SKM-1 (cell line): ENCODE results near the gene PIK3R3.
A peak's percentile ranks its signal among the peaks of the same experiment; 100 is the strongest.

ENCODE experiments used
- DNase-seq: peaks from one replicate; lab custom pipeline; 2025; ENCODE audit not compliant: unreplicated experiment; lab: John Stamatoyannopoulos, UW

PIK3R3 gene

DNA sequence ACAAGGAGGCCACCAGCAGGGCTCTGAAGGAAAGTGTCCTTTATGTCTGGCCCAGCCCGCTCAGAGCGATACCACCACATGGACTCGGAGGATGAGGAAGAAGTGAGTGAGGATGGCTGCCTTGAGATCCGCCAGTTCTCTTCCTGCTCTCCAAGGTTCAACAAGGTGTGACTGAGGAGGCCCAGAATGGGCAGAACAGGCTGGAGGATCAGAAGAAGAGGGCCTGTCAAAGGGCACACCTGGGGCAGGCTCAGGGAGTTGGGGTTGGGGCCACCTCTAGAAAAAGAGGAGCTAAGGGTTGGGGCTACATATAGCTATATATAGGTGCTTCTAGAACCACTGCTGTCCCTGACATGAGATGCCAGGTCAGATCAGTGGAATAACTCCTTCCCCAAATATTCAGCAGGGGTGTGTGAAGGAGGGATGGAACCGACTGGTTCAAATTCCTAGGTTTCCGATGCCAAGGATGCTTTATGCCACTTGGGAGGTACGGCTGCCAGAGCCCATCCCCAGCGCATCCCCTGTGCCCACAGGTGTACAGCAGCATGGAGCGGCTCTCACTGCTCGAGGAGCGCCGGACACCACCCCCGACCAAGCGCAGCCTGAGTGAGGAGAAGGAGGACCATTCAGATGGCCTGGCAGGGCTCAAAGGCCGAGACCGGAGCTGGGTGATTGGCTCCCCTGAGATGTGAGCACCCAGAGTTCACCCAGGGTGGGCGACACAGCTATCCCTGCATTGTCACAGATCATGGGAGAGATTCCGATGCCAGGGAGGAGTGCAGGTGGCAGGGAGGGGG is 102.2 kb downstream of the PIK3R3 start:
- DNase-seq, result no peak

- DNase-seq, result no peak
Measured at GRCh38 chr1:46027788-46028573, 104.4 kb downstream of the PIK3R3 start.

- DNase-seq, result no peak
Measured at GRCh38 chr1:46026531-46026930, 105.9 kb downstream of the PIK3R3 start.

GRCh38 chr1:46021046-46021996 is 111.1 kb downstream of the PIK3R3 start:
- no peak for DNase-seq

DNA sequence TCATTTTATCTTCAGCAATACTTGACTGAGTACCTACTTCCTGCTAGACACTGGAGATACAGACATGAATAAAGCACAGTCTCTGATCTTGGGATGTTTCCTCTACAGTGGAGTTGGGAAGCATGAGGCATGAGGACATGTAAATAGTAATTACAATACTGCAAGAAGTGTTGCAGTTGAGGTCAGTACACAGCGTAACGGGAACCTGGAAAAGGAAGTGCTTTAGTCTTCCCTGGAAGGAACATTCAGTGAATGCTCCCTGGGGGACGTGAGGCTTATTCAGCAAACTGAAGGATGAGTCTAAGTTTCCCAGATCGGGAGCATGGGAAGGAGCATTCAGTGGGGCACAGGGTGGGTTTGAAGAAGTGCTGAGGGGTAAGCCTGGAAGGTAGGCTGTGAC is 112.4 kb downstream of the PIK3R3 start:
- no peak for DNase-seq

GRCh38 chr1:46019348-46019747 is 113.1 kb downstream of the PIK3R3 start:
- no peak for DNase-seq

DNA sequence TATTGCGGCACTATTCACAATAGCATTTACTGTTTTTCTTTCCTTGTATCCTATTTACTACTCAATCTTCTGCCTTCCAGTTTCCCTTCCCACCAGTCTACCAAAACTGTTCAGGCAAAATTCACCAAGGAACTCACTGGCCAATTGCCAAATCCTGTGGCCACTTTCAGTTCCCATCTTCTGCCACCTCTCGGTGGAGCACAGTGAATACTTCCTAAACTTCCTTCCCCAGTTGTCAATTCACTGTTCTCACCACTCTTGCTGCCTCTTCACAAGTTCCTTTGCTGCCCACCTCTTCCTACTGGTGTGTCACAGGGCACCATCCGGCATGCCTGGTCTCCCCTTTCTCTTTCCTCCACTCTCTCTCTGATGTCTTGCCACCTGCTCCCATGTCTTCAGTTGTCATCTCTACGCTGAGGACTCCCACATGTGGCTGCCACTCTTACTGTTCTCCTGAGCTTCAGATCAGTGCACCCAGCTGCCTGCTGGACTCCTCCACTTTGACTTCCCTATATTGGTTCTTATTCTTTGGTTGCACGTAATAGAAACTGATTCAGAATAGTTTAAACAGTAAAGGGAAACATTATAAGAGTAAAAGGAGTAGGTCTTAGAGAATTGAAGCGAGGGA is 114.4 kb downstream of the PIK3R3 start:
- peak; percentile 35 for DNase-seq

GRCh38 chr1:46013581-46013980 is 118.8 kb downstream of the PIK3R3 start:
- no peak for DNase-seq

GRCh38 chr1:46012236-46012635 is 120.2 kb downstream of the PIK3R3 start:
- no peak for DNase-seq

DNA sequence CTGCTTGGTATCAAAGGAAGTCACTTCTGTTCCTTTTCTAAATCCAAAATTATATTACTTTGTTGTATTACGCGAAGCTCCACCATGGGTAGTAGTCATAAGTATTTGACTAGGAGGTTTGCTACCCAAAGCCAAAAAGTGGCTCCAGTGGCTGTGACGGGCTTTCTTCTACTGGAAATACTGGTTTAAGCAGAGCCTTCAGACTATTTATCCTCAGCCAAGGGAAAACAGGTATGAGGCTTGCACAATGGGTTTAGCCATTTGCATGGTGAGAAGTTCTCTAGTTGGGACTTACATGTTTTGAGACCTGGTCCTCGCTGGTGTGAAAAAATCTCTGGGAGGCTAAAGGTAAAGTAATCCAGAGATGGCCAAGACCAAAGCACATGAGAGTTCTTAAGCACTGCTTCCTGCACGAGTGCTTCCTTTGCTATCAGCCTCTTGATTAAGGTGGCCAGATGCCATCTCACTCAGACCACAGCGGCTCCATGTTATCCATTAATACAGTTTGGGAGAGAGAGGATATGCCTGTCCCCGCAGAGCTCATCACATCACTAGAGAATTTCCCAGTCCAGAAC is 121.2 kb downstream of the PIK3R3 start:
- no peak for DNase-seq

DNA sequence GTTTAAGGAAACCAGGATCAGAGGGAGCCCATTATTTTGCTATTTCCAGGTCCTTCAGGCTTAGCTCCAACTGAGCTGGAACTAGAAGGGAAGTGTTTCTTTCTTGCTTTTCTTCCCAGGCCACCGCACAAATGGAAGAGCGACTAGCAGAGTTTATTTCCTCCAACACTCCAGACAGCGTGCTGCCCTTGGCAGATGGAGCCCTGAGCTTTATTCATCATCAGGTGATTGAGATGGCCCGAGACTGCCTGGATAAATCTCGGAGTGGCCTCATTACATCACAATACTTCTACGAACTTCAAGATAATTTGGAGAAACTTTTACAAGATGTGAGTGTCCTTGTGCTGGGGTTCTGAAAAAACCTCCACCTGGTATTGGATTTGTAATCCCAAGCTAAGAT is 121.8 kb downstream of the PIK3R3 start:
- no peak for DNase-seq

DNA sequence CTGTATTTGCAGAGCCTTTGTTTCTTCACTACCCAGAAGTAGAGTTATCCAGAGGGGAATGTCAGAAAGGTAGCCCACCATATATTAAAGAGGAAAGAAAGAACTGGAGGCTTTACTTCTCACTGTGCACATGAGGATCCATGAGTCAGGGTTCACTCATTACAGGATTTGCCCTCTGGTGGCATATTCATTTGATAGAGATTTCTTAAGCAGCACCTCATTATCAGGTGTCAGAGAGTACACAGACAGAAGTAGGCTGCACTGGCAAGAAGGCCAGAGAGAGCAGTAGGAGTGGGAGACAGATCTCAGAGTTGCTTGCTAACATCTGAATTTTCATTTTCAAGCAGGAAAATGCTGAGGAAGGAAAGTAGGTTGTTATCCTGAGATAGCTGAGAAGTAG is 123.8 kb downstream of the PIK3R3 start:
- no peak for DNase-seq

- no peak for DNase-seq
Measured at GRCh38 chr1:46005594-46005993, 126.8 kb downstream of the PIK3R3 start.

DNA sequence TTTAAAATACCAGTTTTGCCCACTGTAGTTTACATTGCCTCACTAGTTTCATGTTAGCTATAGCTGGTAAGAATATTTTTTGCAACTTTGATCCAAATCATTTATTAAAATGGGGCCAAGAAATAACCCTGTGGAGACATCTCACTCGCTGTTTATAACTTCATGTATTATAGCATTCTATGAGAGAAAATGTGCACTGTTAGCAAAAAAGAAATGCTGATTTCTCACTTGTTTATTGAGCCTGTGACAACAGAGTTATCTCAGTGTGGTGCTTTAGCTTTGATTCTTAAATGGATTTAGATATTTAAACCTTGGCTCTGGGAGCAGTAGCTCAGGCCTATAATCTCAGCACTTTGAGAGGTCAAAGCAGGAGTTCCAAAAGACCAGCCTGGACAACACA is 127.9 kb downstream of the PIK3R3 start:
- DNase-seq, result no peak

GRCh38 chr1:46003315-46003714 is 129.1 kb downstream of the PIK3R3 start:
- DNase-seq, result no peak

GRCh38 chr1:46002551-46003150 is 129.8 kb downstream of the PIK3R3 start:
- no peak for DNase-seq

GRCh38 chr1:46001081-46001785 is 131.2 kb downstream of the PIK3R3 start:
- DNase-seq, result no peak

DNA sequence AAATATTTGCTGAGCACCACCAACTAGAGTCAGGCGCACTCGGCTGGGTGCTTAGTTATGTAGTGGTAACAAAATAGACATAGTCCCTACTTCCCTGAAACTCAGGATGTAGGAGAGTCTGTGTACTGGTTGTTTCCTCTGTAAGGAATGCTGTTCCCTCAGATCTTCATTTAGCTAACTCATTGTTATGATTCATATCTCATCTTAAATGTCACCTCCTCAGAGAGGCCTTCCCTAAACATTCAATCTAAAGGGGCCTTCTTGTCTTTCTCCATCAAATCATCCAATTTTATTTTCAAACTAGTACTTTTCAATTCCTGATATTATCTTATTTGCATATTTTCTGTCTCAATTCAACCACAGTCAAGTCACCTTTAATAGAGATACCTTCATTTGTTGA is 132.9 kb downstream of the PIK3R3 start:
- DNase-seq, result no peak

GRCh38 chr1:45998020-45998617 is 134.3 kb downstream of the PIK3R3 start:
- DNase-seq, result no peak
